ENCODE measurements around the gene UBAP1L.

DNA sequence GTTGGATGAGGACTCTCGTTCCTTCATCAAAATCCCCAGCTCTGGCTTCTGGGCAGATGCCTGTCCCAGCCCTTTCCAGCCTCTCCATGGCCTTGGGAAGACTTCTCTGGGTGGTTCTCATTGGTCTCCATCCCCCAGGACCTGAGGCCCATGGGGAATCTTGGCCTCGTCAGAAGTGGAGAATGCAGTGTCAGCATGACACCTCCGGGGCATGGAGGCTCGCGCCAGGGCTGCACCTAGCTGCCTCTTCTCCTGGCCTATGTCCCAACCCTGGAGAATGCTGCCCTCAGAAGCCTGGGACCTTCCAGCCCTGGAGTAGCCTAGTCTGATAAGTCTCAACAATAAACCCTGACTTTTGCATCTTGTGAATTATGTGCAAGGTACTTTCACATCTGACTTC is 35.4 kb downstream of the UBAP1L start:
- TF ChIP-seq POLR2AphosphoS5 (IDR thresholded peaks at IDR 0.05; ENCODE audit: low read depth, low read length) (no peak), CTCF (IDR thresholded peaks at IDR 0.05) (no peak)
- TF ChIP-seq, protein P1, sequence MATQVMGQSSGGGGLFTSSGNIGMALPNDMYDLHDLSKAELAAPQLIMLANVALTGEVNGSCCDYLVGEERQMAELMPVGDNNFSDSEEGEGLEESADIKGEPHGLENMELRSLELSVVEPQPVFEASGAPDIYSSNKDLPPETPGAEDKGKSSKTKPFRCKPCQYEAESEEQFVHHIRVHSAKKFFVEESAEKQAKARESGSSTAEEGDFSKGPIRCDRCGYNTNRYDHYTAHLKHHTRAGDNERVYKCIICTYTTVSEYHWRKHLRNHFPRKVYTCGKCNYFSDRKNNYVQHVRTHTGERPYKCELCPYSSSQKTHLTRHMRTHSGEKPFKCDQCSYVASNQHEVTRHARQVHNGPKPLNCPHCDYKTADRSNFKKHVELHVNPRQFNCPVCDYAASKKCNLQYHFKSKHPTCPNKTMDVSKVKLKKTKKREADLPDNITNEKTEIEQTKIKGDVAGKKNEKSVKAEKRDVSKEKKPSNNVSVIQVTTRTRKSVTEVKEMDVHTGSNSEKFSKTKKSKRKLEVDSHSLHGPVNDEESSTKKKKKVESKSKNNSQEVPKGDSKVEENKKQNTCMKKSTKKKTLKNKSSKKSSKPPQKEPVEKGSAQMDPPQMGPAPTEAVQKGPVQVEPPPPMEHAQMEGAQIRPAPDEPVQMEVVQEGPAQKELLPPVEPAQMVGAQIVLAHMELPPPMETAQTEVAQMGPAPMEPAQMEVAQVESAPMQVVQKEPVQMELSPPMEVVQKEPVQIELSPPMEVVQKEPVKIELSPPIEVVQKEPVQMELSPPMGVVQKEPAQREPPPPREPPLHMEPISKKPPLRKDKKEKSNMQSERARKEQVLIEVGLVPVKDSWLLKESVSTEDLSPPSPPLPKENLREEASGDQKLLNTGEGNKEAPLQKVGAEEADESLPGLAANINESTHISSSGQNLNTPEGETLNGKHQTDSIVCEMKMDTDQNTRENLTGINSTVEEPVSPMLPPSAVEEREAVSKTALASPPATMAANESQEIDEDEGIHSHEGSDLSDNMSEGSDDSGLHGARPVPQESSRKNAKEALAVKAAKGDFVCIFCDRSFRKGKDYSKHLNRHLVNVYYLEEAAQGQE (IDR thresholded peaks at IDR 0.05; ENCODE audit: insufficient read depth in 1 of 2, low read depth in 2 of 2, low read length in 1 of 2) = no peak

Data from Panc1 (cell line).